GM18951 (cell line): Measurements from ENCODE around the gene LIME1.

ENCODE experiments used
- POLR2A ChIP-seq: IDR thresholded peaks from 4 replicates; pipeline ENCODE4 v1.6.1; 2011; ENCODE audit warnings: mild to moderate bottlenecking; ENCODE audit not compliant: insufficient read length, insufficient read depth; ENCODE audit errors: extremely low read depth
- in situ Hi-C: fragments of 300-500 bp; cut with MboI; formaldehyde crosslinking; loops from one replicate; pipeline ENCODE4 v1.12.0; 2022; ENCODE audit warnings: low sequenced_read_pairs, mixed read lengths, inconsistent platforms; ENCODE audit not compliant: unreplicated experiment

LIME1 gene

GRCh38 chr20:63749597-63750508, 13.4 kb downstream of the LIME1 start:
- no peak for TF ChIP-seq POLR2A
- in situ Hi-C loops = no loop called here

DNA sequence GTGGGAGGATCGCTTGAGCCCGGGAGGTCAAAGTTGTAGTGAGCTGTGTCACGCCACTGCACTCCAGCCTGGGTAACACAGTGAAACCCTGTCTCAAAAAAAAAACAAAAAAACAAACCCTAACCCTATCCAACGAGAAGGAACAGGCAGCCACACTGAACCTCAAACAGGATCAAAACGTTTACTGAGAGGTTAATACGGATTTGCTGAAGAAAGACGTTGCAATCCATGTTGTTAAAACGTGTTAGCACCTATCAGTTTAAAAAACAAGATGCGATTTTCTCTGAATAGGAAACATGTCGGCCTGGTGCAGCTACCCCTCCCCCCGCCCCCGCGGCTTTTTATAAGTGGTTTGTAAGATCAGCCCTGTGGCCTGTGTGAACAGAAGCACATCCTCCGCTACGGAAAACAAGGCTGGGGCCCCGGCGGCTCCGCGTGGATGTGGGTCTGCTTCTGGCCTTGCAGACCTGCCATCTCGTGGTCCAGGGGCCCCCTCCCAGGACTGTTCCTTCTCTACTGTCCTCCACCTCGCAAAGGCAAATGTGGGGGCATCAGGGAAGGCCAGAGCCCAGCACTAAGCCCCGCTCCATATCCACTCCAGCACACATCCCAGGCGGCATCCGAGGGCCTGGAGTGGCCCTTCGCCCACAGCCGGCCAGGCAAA, 14.5 kb downstream of the LIME1 start:
- in situ Hi-C loops = no loop called here
- no peak for TF ChIP-seq POLR2A

GRCh38 chr20:63751471-63752271, 15.2 kb downstream of the LIME1 start:
- in situ Hi-C loops = no loop called here
- TF ChIP-seq POLR2A = no peak

DNA sequence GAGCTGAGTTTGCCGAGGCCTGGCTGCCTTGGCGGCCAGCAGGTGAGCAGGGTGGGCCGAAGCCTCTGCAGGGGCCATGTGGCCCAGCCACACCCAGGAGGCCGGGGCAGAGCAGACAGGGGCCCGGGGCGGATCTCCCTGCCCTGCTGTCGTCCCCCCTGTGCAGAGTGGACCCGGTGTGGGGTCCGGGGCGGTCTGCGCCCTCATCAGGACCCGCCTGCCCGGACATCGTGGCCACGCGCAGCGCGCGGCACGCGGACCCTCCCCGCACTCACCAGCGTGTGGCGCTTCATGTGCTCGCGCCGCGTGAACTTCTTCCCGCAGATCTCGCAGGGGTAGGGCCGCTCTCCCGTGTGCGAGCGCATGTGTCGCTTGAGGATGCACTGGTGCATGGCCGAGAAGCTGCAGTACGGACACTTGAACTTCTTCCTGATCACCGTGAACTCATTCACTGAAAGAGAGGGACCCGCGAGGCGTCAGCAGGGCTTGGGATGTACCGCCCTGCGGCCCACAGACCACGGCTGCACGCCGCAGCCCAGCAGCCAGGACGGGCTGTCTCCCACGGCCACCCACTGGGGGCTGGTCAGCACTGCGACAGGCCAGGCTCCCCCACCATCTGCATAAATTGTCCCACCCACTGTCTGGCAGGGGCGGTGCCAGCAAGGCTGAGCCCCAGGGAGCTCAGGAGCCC, 16.1 kb downstream of the LIME1 start:
- in situ Hi-C loops = no loop called here
- no peak for TF ChIP-seq POLR2A

GRCh38 chr20:63753381-63753780, 16.9 kb downstream of the LIME1 start:
- TF ChIP-seq POLR2A = no peak
- in situ Hi-C loops = no loop called here

- in situ Hi-C loops = no loop called here
- no peak for TF ChIP-seq POLR2A
Measured at GRCh38 chr20:63754008-63754407, 17.5 kb downstream of the LIME1 start.

GRCh38 chr20:63755933-63756647, 19.6 kb downstream of the LIME1 start:
- TF ChIP-seq POLR2A = no peak
- in situ Hi-C loops = no loop called here

GRCh38 chr20:63756648-63756991, 20.2 kb downstream of the LIME1 start:
- in situ Hi-C loops = no loop called here
- TF ChIP-seq POLR2A = no peak

DNA sequence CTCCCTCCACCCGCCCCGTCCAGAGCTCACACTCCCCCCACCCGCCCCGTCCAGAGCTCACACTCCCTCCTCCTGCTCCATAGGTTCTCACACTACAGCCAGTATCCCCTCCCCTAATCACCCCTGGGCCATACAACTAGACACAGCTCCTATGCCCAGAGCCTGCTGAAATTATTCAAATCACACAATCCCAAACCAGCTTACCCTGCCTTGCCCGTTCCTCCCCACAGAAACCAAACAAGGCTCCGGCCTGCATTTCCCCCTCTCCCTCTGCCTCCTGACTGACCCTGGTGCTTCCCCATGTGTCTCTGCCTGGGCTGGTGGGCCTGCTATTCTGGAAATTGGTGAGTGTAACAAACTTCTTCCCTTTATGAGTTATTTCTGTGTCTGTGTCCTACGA, 21.7 kb downstream of the LIME1 start:
- no peak for TF ChIP-seq POLR2A
- in situ Hi-C loops = no loop called here

DNA sequence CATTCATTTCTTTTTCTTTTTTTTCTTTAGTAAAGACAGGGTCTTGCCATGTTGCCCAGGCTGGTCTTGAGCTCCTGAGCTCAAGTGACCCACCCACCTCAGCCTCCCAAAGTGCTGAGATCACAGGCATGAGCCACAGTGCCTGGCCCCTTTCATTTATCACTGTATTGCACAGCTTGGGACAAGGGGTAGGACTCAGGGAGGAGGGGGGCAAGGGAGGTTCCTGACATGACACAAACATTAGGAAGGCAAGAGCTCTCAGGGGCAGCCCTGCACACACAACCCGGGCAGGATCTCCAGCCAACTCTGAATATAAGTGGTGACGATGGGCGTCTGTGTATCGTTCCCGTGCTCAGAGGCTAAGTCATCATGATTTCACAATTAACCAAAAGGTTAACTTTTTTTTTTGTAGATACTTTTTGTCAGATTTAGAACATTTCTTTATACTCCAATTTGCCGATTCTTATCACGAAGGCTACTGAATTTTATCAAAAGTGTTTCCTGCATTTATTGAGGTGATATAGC, 23.0 kb downstream of the LIME1 start:
- in situ Hi-C loops = no loop called here
- TF ChIP-seq POLR2A = no peak

DNA sequence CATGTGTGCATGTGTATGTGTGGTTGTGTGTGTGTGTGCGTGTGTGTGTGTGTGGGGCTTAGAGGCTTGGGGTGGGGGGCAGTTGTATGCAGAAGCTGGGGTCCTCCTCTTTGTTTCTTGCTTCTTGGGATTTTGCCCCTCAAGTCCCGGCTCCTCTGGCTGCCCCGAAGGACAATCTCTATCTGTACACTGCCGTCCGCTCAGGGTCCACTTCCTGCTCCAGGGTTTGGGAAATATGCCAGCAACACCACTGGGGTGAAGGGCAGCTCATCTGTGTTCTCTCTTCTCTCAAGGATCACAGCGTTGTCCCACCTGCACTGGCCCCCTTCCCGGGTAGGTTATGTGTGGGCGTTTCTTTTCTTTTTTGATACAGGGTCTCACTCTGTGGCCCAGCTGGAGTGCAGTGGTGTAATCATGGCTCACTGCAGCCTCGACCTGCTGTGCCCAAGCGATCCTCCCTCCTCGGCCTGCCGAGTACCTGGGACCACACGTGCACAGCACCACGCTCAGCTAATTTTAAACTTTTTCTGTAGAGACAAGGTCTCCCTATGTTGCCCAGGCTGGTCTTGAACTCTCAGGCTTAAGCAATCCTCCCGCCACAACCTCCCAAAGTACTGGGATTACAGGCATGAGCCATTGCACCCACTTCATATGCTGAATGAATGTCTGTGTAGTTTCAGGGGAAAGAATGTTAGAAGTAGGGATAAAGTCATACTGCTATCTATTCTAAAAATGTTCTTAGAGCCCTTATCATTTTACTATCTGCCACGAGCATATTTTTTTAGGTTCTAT, 28.8 kb downstream of the LIME1 start:
- in situ Hi-C loops = no loop called here
- no peak for TF ChIP-seq POLR2A
